Fibroblast of pulmonary artery (primary cell): Measurements from ENCODE around the gene CD7.
A peak's percentile ranks its signal among the peaks of the same experiment; 100 is the strongest.

Source experiments
- DNase-seq: peaks from one replicate; pipeline ENCODE4 v3.0.0-alpha.2; 2010; ENCODE audit warnings: low read depth
- H3K4me3 ChIP-seq: replicated peaks from 2 replicates; pipeline ENCODE4 v1.5.1; 2011; ENCODE audit warnings: low read depth, mild to moderate bottlenecking, control low read depth, low read length, moderate library complexity
- CTCF ChIP-seq: IDR thresholded peaks from 2 replicates; pipeline ENCODE4 v1.5.1; 2011; ENCODE audit warnings: mild to moderate bottlenecking, control low read depth, low read length, inconsistent platforms; ENCODE audit errors: missing control alignments

Gene CD7

GRCh38 chr17:82292251-82293154 is 24.9 kb downstream of the CD7 start:
- DNase-seq, result peak; percentile 99
- no peak for TF ChIP-seq CTCF
- peak overlapping the region; percentile 75 for H3K4me3 ChIP-seq

GRCh38 chr17:82291582-82292250 is 25.7 kb downstream of the CD7 start:
- TF ChIP-seq CTCF, result no peak
- H3K4me3 ChIP-seq, result peak overlapping the region; percentile 75
- no peak for DNase-seq

GRCh38 chr17:82287868-82288801 is 29.3 kb downstream of the CD7 start:
- peak; percentile 93 for DNase-seq
- no peak overlapping the region for H3K4me3 ChIP-seq

GRCh38 chr17:82287013-82287867 is 30.2 kb downstream of the CD7 start:
- no peak for DNase-seq
- no peak for TF ChIP-seq CTCF
- H3K4me3 ChIP-seq, result no peak overlapping the region

More at GRCh38 chr17:82287868-82288801, 29.3 kb downstream of the CD7 start:
- no peak for TF ChIP-seq CTCF

GRCh38 chr17:82285141-82285540 is 32.3 kb downstream of the CD7 start:
- TF ChIP-seq CTCF, result no peak
- no peak for DNase-seq
- no peak overlapping the region for H3K4me3 ChIP-seq

GRCh38 chr17:82283208-82283749 is 34.1 kb downstream of the CD7 start:
- TF ChIP-seq CTCF, result no peak
- peak; percentile 64 for DNase-seq
- no peak overlapping the region for H3K4me3 ChIP-seq
